HG03571 (cell line): ENCODE results near the gene RAB26.

ENCODE experiments used
- ATAC-seq: cut with Tn5 transposase; IDR thresholded peaks from one replicate; pipeline ENCODE4 v1.9.1; 2021; ENCODE audit not compliant: unreplicated experiment

Gene RAB26

GRCh38 chr16:2178321-2179106 is 30.1 kb downstream of the RAB26 start:
- ATAC-seq = no peak

DNA sequence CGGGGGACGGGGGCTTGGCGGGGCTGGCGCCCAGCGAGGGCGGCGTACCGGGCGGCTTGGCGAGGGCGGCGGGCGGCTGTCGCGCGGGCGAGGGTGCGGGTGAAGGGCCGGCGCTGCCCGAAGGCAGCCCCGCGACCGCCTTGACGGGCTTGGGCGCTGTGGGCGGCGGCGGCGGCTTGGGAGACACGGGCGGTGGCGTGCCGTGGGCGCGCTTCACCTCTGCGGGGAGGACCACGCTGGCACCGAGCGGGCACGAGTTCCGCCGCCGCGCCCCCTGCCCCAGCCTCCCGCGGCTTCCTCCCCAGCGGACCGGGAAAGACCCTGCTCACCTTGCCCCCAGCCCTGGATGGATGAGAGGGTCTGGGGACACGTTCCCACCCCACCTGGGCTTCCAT is 30.7 kb downstream of the RAB26 start:
- no peak for ATAC-seq

- no peak for ATAC-seq
These were observed 31.2 kb downstream of the RAB26 start for GRCh38 chr16:2179576-2179975.

DNA sequence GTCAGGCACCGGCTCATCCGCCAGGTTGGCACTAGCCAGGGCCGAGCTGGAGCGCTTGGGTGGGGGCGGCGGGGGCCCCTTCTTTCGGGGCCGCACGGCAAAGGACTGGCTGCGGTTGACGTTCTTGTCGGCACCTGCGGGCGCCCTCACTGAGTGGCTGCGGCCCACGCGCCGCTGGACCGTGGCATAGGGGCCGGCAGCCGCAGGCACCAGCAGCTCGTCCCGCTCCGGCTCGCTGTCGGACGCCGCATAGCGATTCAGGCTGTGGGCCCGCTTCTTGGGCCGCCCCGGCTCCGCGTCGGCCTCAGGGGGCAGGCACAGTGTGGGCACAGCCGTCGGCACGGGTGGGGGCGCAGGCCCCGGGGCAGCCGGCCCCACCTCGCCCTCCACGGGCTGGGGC is 32.0 kb downstream of the RAB26 start:
- ATAC-seq = no peak

- ATAC-seq = no peak
These were observed 32.8 kb downstream of the RAB26 start for GRCh38 chr16:2180962-2181923.

DNA sequence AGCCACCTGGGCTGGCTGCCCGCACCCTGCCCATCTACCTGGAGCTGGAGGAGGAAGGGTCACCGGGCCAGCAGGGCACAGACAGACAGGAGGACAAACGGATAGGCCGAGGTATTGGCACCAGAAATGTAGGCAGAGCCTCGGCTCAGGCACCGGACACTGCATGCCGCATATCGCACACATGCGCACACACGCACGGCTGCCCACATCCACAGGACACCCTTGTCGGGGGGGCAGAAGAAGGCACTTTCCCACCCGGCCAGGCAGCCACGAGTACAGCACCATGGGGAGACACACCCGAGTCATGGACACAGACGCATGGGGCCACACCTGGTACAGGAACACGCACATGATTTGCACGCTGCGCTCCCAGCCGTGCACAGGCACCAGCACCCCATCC is 33.5 kb downstream of the RAB26 start:
- ATAC-seq = no peak

GRCh38 chr16:2183671-2184070 is 35.2 kb downstream of the RAB26 start:
- no peak for ATAC-seq

GRCh38 chr16:2184346-2184745 is 35.9 kb downstream of the RAB26 start:
- no peak for ATAC-seq

DNA sequence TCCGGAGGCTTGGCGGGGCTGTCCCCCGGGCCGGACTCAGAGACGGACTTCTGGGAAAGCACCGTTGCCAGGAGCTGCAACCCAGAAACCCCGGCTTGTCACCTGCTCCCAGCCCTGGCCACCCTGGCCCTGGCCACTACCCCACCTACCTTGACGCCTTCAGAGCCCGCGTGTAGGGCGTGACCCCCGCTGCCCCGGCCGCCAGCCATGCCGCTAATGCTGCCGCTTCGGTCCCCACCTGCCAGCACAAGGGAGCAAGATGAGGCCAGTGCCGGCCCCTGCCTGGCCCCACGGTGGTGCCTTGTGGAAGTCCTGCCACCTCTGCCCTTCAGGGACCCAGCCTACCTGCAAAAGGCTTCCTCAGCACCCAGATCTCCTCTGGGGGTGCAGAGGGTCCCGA is 36.5 kb downstream of the RAB26 start:
- no peak for ATAC-seq

DNA sequence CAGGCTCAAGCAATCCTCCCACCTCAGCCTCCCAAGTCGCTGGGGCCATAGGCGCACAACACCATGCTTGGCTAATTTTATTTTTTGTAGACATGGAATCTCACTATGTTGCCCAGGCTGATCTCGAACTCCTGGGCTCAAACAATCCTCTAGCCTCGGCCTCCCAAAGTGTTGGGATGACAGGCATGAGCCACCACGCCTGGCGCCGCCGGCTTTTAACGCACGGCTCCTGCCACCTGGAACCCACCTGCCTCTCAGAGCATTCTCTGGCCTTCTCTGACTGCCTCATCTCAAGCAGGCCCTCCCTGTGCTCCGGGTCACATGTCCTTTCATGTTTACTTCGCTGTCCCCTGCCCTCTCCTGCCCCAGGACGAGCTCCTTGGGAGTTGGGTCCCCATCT is 37.6 kb downstream of the RAB26 start:
- no peak for ATAC-seq

- ATAC-seq = no peak
These were observed 38.1 kb downstream of the RAB26 start for GRCh38 chr16:2186505-2186904.

- ATAC-seq = no peak
These were observed 38.8 kb downstream of the RAB26 start for GRCh38 chr16:2187212-2187611.

DNA sequence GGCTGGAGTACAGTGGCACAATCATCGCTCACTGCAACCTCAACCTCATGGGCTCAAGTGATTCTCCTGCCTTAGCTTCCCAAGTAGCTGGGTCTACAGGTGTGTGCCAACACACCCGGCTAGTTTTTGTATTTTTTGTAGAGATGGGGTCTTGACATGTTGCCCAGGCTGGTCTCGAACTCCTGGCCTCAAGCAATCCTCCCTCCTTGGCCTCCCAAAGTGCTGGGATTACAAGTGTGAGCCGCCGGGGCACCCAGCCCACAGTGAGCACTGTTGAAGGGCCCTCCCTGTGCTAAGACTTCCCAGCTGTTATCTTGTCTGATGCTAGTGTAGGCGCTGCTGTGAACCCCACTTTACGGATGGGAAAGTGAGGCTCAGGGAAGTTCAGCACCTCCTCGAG is 40.0 kb downstream of the RAB26 start:
- no peak for ATAC-seq

DNA sequence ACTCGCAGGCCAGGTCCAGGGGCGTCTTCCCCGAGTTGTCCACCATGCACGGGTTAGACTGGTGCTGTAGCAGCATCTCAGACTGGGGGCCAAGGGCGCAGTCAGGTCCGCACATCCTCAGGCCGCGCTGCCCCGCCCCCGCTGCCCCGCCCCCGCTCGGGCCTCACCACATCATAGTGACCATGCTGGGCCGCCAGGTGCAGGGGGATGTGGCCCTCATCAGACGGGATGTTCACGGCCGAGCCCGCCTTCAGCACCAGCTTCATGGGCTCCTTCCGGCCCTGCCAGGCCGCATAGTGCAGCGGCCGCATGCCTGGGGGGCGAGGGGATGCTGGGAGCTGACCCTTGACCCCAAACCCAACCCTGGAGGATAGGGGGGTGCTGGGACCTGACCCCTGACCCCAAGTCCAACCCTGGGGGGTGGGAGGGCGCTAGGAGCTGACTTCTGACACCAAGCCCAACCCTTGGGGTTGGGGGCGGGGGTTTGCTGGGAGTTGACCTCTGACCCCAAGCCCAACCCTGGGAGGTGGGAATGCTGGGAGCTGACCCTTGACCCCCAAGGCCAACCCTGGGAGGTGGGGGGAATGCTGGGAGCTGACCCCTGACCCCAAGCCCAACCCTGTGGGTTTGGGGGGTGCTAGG is 40.9 kb downstream of the RAB26 start:
- no peak for ATAC-seq

DNA sequence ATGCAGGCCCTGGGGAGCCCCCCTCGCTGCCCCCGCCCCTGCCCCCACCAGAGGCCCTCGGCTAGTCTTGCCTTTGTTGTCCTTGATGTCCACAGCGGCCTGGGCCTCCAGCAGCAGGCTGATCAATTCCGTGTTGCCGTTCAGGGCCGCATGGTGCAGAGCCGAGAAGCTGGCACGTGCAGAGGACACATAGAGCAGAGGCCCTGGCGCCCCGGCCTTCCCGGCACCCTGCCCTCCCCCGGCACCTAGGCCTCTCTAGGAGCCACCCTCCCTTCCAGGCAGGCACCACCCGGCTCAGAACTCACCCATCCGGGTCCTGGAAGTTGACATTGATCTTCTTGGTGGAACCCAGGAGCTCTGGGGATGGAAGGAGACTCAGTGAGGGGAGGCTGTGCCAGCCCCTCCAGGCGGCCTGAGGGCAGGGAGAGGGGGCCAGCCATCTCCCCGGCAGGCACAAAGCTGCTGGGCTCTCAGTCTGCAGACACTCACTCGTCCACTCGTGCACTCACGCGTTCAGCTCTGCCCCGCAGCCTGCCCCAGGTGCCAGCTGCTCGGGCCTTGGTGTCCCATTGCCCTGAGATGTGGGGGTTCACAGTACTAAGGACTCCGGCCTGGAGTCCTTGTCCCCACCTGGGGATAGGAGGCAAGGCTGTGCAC is 41.7 kb downstream of the RAB26 start:
- ATAC-seq = no peak

- no peak for ATAC-seq
These were observed 42.4 kb downstream of the RAB26 start for GRCh38 chr16:2190659-2191445.

- no peak for ATAC-seq
These were observed 43.0 kb downstream of the RAB26 start for GRCh38 chr16:2191446-2191706.

GRCh38 chr16:2194166-2194834 is 45.9 kb downstream of the RAB26 start:
- no peak for ATAC-seq

GRCh38 chr16:2194852-2195321 is 46.5 kb downstream of the RAB26 start:
- no peak for ATAC-seq
